ENCODE measurements around the gene WDR4.
"Not testable (repeated sequence)": the region's sequence is repeated elsewhere in the genome, so short reads cannot be mapped to it uniquely, and the experiment has no call there.

WDR4 gene

DNA sequence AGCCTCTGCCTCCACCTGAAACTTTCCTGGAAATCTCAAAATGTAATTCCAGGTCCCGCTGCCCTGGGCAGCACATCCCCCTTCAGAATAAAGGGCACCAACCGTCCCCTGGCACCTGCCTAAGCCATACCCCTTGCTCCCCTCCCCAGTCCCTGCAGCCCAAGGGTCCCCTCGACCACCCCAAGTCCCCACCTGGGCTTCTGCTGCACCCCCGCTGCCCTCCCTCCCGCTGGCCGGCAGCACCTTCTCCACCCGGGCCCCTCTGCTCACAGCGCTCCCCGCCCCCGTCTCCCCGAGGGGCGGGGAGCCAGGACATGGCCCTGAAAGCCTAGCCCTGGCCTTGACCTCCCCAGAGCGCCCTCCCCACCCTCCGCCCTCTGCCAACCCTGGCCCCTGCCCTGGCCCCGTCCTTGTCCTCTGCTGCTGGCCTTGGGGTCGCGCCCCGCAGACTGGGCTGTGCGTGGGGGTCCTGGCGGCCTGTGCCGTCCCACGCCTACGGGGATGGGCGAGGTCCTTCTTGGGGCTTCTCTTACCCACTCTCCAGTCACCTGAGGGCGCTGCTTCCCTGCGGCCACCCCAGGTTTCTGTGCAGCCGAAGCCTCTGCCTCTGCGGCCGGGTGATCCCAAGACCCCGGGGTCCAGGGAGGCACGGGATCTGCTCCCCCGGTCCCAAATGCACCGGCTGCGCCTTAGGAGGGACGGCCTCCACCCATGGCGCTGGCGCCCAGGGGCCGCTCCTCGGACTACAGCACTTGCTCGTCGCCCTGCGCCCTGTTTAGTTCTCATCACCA lies 41.7 kb downstream of the WDR4 start:
- DNase-seq = no peak

DNA sequence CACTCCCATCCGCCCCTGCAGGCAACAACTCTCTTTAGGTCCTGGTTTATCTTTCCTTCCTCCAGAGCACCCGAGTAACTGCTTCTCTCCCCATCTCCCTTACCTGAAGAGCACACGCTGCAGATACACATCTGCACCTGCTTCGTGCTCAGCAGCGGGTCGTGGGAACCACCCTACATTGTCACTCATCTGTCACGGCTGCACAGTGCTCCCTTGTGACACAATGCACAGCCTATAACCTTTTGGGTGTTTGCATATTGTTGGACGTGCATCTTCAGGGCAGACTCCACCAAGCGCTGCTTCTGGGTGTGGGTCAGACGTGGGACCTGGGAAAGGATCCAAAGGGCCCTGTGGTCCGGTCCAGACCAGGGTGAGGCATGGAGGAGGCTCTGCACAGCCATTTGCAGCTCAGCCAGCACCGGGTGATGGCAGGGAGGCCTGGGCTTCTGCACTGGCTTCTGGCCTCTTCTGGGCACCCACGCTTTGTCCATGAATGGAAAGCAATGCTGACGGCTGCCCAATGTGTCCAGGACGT lies 42.5 kb downstream of the WDR4 start:
- no peak for DNase-seq

DNA sequence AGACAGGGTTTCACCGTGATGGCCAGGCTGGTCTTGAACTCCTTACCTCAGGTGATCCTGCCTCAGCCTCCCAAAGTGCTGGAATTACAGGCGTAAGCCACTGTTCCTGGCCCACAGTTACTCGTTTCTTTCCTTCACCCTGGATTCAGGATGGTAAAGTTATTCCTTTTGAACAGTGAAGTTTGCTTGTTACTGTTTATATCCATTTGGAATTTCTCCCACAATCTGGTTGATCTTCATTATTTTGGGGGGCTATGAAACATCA lies 43.0 kb downstream of the WDR4 start:
- no peak for DNase-seq

DNA sequence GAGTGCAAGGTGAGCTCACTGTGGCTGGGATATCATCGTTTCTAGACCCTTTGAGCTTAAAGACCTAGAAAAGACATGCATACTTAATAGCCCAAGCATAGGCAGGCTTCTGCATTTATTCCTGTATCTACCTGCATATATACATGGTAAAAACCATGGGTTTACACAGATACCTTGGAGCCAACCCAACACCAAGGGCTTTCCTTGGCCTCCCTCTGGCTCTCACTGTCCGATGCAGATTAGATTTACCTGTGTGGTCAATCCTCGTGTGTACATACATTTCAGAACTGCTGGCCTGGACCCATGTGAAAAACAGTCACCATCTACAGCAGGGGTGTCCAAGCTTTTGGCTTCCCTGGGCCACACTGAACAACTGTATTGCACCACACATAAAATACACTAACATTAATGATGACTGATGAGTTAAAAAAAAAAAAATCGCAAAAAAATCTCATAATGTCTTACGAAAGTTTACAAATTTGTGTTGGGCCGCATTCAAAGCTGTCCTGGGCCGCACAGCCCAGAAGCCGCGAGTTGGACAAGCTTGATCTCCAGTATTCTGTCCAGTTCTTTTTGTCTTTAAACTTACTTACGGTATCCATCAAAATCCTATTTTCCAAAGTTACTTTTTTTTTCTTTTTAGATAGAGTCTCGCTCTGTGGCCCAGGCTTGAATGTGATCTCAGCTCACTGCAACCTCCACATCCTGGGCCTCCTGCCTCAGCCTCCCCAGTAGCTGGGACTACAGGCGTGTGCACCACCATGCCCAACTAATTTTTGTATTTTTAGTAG lies 43.5 kb downstream of the WDR4 start:
- no peak for DNase-seq

DNA sequence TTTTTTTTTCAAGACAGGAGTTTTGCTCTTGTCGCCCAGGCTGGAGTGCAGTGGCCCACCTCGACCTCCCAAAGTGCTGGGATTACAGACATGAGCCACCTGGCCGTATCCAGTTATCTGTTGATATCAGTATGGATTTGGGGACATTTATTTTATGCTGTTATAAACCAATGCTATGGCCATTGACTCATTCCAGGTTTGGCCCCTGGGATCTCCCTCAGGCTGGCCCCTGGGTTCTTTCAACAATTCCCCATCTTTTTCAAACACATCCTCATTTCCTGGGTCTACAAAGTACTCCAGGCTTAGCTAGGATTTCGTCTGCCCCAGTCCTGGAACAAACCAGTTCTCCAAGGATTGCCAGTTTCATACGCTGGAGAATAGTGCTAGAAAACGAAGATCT lies 44.1 kb downstream of the WDR4 start:
- DNase-seq = no peak

DNA sequence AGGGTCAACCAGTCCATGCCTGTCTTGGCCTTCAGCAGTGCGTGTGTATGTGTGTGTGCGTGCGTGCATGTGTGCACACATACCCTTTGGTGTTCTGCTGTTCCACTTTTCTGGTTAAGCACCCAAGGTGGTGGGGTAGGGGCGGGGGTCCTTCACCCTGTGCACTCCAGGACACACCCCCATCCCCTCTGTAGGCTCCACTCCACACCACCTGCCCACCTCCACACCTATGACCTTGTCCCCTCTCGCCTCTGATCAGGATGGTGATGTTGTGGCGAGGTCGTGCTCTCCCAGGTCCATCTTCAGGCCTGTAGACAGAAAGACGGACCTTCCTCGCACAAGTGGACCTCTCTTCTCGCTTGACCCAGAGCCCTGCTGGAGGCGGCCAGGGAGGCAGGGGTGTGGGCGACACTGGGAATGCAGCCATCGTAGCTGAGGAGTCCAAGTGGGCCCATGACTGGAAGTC lies 44.6 kb downstream of the WDR4 start:
- no peak for DNase-seq

DNA sequence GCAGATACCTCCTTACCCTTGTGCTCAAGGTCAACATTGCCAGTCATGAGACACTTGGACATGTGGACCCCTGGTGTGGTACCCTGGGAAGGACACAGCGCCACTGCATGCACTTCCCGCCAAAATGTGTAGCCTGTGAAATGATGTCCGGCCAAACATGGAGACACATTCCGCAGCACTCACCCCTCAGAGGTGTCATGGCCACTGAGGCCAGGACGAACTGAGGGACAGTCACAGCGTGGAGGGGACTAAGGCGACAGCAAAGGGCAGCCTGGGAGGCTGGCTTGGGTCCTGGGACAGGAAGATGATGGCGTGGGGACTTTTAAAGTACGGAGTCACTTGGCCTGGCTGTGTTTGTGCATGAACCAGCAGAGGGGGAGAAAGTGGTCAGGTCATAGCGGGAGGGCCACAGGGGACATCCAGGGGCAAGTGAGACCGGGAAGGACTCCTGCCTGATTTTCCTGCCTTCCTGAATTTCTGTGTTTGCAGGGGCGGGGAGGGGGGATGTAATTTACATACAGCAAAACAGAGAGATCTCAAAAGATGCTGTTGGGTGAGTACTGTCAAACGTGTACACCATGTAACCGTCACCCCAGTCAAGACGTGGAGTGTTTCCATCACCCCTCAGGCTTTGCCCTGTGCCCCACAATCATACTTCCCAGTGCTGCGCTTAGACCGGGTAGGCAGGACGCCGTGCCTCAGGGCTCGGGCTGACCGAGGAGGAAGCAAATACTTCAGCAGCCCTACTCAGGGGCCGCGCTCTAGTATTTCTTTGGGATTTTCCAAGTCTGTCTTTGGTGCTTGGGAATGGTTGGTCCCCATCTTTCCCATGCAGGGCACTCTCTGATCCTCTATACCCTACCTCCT lies 45.2 kb downstream of the WDR4 start:
- no peak for DNase-seq

DNA sequence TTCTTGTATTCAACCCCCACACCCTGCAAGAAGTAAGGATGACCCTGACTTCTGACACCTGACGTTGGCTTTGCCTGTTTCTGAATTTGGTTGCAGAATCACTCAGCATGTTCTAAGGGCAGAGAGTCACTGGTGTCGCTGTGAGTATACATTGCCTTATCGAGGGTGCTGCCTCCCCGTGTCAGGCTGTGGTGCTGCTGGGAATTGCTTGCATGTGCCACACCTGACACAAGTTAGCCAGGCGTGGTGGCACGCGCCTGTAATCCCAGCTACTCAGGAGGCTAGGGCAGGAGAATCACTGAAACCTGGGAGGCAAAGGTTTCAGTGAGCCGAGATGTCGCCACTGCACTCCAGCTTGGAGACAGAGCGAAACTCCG lies 45.9 kb downstream of the WDR4 start:
- no peak for DNase-seq

DNA sequence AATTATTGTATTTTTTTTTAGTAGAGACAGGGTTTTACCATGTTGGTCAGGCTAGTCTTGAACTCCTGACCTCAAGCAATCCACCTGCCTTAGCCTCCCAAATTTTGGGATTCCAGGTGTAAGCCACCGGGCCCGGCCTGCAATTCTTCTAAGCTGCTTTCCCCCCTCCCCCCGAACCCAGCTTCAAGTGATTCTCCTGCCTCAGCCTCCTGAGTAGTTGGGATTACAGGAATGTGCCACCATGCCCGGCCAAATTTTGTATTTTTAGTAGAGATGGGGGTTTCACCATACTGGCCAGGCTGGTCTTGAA lies 47.1 kb downstream of the WDR4 start:
- not testable (repeated sequence) for DNase-seq

DNA sequence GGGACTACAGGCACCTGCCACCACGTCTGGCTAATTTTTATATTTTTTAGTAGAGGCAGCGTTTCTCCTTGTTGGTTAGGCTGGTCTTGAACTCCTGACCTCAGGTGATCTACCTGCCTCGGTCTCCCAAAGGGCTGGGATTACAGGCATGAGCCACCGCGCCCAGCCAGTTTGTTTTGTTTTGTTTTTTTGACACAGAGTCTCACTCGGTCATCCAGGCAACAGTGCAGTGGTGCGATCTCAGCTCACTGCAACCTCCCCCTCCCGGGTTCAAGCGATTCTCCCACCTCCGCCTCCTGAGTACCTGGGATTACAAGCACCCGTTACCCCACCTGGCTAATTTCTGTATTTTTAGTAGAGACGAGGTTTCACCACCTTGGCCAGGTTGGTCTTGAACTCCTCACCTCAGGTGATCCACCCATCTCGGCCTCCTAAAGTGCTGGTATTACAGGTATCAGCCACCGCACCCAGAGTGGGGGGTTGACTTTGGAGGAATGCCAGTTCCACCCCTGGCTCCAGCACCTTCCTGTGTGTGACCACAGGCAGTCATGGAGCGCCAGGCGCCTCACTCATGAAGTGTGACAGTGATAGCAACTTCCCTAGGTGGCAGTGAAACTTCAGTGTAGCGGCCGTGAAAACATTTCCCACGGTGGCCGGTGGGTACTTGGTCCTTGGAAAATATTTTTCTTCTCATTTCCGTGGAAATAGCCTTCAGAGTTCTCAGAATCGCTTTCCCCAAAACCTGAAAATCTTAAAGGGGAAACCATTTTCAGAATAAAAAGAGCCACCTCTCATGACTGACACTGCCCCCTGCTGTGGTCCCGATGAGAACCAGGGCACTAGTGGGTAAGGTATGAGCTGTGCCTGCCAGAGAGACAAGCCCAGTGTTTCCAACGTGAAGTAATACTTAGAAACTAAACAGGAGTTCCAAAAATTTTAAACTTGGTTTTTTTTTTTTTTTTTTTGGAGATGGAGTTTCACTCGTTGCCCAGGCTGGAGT lies 48.6 kb downstream of the WDR4 start:
- DNase-seq = no peak

DNA sequence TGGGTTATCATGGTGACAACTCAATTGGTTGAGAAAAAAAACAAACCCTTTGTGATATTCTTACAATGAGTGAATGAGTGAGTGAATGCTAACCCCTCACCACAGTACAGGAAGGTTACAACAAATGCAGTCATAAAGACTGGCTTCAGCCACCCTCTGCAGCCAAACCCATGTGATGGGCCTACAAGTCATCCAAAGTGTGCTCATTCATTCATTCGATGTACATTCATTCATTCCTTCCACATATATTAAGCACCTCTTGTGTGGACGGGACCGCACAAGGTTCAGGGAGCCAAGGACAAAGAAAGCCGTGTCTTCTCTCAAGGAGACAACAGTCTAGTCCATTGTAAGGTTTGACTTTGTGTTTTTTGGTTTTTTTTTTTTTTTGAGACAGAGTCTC lies 49.4 kb downstream of the WDR4 start:
- no peak for DNase-seq

DNA sequence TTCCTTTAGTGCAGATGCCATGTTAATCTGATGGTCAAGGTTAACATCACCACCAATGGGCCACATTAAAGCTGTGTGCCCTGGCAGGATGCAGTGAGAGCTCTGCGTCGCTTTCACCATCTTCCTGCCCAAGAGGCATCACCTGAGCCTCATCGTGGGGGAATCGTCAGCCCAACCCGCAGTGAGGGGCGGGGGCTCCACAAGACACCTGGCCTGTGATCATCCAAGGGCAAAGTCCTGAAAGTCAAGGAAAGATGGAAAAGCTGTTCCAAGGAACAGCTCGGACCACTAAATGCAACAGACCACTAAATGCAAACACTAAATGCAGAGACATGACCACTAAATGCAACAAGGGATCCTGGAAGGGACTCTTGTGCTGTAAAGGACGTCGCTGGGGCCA lies 49.9 kb downstream of the WDR4 start:
- no peak for DNase-seq

DNA sequence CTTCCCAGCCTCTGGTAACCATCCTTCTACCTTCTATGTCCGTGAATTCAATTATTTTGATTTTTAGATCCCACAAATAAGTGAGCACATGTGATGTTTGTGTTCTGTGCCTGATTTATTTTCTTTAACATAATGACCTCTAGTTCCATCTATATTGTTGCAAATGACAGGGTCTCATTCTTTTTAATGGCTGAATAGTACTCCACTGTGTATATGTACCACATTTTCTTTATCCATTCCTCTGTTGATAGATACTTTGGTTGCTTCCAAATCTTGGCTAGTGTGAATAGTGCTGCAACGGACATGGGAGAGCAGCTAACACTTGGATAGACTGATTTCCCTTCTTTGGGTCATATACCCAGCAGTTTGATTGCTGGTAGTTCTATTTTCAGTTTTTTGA lies 51.8 kb downstream of the WDR4 start:
- DNase-seq = no peak

DNA sequence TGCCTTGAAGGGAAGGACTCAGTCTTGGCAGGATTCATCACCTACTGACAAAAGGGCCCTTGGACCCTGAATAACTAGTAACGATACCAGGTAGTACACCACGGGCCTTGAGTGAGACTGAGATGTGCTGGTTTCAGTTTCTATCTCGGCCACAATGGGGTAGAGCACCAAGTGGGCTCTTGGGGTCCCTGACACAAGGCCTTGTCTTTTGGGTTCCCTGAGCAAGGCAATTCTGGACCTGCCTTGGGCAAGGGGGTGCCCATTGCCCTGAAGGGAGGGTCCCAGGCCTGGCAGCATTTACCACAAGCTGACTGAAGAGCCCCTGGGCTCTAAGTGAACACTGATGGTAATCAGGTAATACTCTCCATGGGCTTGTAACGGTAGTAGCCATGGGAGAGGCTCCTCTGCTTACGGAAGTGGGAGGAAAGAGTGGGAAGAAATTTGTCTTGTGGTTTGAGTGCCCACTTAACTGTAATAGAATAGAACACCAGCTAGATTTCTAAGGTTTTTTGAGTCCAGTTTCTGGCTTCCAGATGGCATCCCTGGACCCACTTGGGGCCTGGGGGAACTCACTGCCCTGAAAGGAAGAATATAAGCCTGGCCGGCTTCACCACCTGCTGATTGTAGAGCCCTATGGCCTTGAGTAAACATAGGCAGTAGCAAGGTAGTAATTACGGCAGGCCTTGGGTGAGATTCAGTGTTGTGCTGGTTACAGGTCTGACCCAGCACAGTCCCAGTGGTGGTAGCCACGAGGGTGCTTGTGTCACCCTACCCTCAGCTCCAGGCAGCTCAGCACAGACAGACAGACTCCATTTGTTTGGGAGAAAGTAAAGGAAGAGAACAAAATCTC lies 58.5 kb downstream of the WDR4 start:
- no peak for DNase-seq

DNA sequence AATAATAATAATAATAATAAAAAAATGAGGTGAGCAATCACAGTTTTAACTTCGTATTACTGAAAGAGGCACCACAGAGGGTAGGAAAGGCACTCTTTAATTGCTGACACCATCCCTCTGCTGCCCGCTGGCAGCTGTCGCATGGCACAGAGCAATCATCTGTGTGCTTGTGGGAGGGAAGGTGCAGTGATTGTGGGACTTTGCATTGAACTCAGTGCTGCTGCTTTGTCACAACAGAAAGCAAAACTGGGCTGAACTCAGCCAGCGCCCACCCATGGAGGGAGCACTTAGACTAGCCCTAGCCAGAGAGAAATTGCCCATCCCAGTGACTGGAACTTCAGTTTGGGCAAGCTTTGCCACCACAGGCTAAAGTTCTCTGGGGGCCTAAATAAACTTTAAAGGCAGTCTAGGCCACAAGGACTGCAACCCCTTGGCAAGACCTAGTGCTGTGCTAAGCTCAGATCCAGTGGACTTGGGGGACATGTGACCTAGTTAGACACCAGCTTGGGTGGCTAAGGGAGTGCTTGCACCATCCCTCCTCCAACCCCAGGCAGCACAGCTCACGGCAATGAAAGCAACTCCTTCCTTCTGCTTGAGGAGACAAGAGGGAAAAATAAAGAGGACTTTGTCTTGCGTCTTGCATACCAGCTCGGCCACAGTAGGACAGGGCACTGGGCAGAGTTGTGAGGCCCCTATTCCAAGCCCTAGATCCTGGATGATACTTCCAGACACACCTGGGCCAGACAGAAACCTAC lies 59.3 kb downstream of the WDR4 start:
- DNase-seq = no peak

DNA sequence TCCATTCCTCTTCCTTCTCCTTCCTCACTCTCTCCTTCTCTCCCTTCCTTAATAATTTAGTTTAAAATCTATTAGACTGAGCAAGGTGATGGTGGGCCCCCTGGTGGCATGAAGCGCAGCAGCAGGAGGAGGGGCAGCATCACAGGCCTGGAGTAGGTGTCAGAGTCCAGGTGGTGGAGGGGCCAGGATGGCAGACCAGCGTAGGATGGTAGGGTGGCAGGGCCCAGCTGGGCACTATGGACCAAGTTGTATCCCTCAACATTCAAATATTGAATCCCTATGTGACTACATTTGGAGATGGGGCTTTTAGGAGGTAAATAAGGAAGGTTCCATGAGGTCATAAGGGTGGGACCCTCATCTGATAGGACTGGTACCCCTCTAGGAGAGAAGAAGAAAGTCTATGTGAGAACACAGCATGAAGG lies 61.0 kb downstream of the WDR4 start:
- DNase-seq = no peak

DNA sequence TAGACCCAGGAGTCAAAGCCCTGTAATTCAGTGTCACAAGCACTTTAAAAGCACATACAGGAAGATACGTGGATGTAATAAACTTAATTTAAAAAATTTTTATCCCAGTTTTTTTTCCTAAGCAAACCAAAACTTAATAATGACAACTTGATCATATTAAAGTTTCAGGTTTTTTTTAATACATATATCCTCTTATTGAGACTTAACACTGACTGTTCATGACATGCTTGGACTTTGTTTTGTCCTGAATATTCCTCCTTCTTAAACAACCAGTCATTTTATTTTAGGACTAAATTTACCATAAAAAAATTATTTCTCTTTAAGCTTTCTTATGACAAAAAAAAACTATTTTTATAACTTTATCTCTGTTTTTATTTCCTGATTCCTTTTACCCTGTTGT lies 64.1 kb downstream of the WDR4 start:
- DNase-seq = no peak

DNA sequence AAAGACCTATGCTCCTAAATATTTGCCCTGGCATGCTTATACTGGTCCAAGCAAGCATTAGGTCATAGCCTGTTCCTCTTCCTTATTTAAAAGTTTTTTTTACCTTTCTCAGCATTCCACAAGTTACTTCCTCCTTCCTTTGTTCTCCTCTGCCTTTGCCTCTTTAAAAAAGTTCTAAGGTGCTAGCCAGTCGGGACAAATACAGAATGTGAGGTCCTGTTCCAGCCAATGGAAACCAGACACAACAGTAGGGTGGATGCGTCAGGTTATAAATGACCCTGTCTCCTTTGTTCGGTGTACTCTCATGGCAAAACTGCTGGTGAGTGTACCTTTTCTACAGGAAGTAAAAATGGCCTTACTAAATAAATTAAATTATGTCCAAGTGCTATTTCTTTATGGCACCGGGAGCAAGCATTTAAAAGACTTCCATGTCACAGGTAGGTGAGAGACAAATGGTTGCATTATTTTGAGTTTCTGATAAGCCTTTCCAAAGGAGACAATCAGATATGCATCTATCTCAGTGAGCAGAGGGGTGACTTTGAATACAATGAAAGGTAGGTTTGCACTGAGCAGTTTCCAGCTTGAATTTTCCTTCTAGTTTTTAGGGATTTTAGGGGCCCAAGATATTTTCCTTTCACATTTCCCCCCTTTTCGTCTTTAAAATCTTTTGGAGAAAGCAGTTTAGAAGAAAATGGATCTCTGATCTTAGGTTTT lies 66.7 kb downstream of the WDR4 start:
- DNase-seq = not testable (repeated sequence)

DNA sequence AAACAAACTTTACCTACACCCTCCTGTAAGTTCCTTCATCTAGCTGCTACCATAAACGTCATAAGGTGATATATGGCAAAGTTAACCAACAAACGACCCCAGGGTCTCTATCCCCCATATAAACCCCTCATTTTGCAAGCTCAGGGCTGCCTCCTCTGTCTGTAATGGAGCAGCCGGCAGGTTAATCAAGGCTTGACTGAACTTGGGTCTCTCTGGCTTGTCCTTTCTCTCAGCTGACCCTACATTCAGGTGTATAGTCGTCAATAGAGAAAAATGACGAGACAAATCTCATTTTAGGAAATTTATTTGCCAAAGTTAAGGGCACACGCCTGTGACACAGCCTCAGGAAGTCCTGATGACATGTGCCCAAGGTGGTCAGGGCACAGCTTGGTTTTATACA lies 67.4 kb downstream of the WDR4 start:
- no peak for DNase-seq
